Peyer's patch (tissue), 4 donors: ENCODE data around the gene GLT6D1. TPM values are rescaled to one million over a fixed set of nuclear protein-coding genes. Genes with fewer than 3 reads are reported as not detected.

Experiments
- DNase-seq, 3 donors: peaks; one replicate each; pipeline ENCODE4 v3.0.0-alpha.2; 2017 to 2019
- H3K27ac ChIP-seq, 4 donors: fragments of 200-600 bp; sonication (generic); one replicate each; pipeline ENCODE4 v1.5.1; 2016 to 2019
- H3K27me3 ChIP-seq, 2 donors: fragments of 200-600 bp; sonication (generic); one replicate each; pipeline ENCODE4 v1.5.1; 2019
- H3K36me3 ChIP-seq, 3 donors: fragments of 200-600 bp; sonication (generic); one replicate each; pipeline ENCODE4 v1.5.1; 2016 to 2019
- H3K4me1 ChIP-seq, 4 donors: fragments of 200-600 bp; sonication (generic); one replicate each; pipeline ENCODE4 v1.5.1; 2016 to 2019
- H3K4me3 ChIP-seq, 4 donors: fragments of 200-600 bp; sonication (generic); 1 replicate in 3 of 4; 2 replicates in 1 of 4; pipeline ENCODE4 v1.5.1; 2016 to 2019; ENCODE audit warnings: mild to moderate bottlenecking in 1 of 4
- H3K9me3 ChIP-seq, 4 donors: fragments of 200-600 bp; sonication (generic); one replicate each; pipeline ENCODE4 v1.5.1; 2016 to 2019; ENCODE audit warnings: mild to moderate bottlenecking in 1 of 4
- POLR2A ChIP-seq, 2 donors: fragments of 450-650 bp; IDR thresholded peaks; one replicate each; pipeline ENCODE4 v1.5.1; 2017; ENCODE audit warnings: antibody characterized with exemption in 2 of 2, mild to moderate bottlenecking in 2 of 2, moderate library complexity in 2 of 2
- total RNA-seq, 4 donors: library from RNA; depleted of rRNA; stranded (reverse); fragments of >200 nt; gene quantifications; one replicate each; pipeline ENCODE4 v1.1.0, GENCODE V29; 2016
- TF ChIP-seq, protein P1 (sequence below), 6 experiments: fragments of 450-650 bp in 4 of 6; fragments of 200-600 bp in 2 of 6; sonication (generic) in 1 of 6; IDR thresholded peaks; one replicate each; pipeline ENCODE4 v1.5.1; 2017 to 2019; ENCODE audit warnings: antibody characterized with exemption in 6 of 6, mild to moderate bottlenecking in 3 of 6, moderate library complexity in 1 of 6

GLT6D1 gene
- total RNA-seq, 4 donors from 2014 or later: not detected

DNA sequence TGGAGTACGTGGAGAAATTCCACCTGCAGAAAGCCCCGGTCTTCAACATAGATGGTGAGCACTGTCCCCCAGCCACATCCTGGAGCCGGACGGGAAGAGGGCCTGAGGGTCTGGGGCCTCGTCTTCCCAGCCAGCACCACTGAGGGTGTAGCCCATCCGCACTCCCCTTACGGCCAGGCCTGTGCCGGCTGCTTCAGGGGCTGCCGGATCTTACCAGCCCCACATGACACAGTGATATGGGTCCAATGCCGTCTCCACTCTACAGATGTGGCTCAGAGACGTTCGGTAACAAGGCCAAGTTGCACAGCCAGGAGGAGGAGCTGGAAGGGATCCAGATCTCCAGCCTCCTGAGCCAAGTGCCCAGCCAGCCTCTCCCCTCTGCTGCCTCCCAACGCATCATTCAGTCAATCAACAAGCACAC is 21.3 kb downstream of the GLT6D1 start:
- no peak for TF ChIP-seq POLR2A (IDR thresholded peaks at IDR 0.05)
- TF ChIP-seq, protein P1, sequence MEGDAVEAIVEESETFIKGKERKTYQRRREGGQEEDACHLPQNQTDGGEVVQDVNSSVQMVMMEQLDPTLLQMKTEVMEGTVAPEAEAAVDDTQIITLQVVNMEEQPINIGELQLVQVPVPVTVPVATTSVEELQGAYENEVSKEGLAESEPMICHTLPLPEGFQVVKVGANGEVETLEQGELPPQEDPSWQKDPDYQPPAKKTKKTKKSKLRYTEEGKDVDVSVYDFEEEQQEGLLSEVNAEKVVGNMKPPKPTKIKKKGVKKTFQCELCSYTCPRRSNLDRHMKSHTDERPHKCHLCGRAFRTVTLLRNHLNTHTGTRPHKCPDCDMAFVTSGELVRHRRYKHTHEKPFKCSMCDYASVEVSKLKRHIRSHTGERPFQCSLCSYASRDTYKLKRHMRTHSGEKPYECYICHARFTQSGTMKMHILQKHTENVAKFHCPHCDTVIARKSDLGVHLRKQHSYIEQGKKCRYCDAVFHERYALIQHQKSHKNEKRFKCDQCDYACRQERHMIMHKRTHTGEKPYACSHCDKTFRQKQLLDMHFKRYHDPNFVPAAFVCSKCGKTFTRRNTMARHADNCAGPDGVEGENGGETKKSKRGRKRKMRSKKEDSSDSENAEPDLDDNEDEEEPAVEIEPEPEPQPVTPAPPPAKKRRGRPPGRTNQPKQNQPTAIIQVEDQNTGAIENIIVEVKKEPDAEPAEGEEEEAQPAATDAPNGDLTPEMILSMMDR (IDR thresholded peaks at IDR 0.05): no peak
- H3K4me1 ChIP-seq: no peaks in the 10 kb centered on the region
- no peaks in the 10 kb centered on the region for H3K9me3 ChIP-seq
- no peaks in the 10 kb centered on the region for H3K36me3 ChIP-seq
- no peak overlapping the region for H3K4me3 ChIP-seq
- no peak for DNase-seq
- no peak overlapping the region for H3K27ac ChIP-seq
- H3K27me3 ChIP-seq: no peaks in the 10 kb centered on the region

DNA sequence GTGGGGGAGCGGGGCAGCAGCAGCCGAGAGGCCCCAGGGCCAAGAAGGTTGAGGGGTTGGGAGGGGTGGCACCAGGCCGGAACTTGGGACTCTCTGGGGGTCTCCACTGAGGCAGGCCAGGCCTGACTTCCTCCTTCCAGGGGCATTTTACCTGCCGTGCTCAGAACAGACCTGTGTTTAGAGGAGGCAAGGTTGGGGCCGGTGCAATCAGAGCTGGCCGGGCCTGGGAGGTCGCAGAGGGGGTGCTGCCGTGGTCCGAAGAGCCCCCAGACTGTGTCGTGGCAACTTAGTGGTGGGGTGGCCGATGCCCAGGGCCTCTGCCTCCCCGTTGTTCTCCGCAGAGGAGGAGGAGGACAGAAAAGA is 21.8 kb downstream of the GLT6D1 start:
- Histone ChIP-seq H3K27ac (no peak overlapping the region), H3K4me3 (no peak overlapping the region), H3K36me3 (no peaks in the 10 kb centered on the region), H3K4me1 (no peaks in the 10 kb centered on the region), H3K9me3 (no peaks in the 10 kb centered on the region), H3K27me3 (no peaks in the 10 kb centered on the region)
- DNase-seq: no peak
- TF ChIP-seq, protein P1 (IDR thresholded peaks at IDR 0.05): no peak
- TF ChIP-seq POLR2A (IDR thresholded peaks at IDR 0.05): no peak

DNA sequence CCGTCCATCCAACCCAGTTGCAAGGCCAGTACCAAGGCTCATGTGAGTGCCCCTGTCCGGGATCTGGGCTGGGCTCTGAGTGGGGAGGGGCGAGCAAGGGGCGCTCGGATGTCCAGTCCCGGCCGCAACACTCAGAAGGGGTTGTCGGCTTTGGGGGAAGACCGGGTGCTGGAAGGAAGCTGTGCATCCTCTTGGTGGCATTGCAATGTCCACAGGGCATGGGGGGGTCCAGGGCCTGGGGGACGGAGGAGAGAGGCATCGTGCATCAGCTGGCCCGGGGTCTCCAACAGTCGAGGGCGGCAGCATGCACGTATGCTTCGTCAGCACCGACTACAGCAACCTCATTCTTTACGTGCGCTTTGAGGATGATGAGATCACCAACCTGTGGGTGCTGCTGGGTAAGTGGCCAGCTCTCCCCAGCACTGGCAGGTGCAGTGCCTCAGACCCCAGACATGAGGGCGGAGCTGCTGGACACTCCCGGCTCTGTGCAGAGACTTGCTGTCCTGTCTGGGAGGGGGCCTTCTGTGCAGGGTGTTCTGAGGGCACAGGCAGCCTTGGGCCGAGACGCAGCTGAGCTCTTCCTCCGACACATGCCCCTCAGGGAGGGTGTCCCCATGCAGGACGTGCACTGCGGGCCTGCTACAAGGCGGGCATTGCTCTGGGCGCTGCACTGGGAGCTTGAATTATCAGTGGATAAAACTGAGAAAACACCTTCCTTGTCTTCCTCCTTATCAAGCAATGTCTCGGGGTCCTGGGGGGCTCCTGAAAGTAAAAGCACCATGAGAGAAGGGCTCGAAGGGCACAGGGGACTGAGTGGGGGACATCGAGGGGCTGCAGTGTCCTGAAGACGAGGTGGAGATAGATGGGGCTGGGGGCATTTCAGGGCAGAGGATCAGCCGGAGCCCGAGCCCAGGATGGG is 22.5 kb downstream of the GLT6D1 start:
- TF ChIP-seq, protein P1 (IDR thresholded peaks at IDR 0.05): no peak
- no peak for TF ChIP-seq POLR2A (IDR thresholded peaks at IDR 0.05)
- no peaks in the 10 kb centered on the region for H3K9me3 ChIP-seq
- DNase-seq: no peak
- no peak overlapping the region for H3K4me3 ChIP-seq
- no peaks in the 10 kb centered on the region for H3K36me3 ChIP-seq
- H3K4me1 ChIP-seq: no peaks in the 10 kb centered on the region
- H3K27ac ChIP-seq: no peak overlapping the region
- H3K27me3 ChIP-seq: no peaks in the 10 kb centered on the region

DNA sequence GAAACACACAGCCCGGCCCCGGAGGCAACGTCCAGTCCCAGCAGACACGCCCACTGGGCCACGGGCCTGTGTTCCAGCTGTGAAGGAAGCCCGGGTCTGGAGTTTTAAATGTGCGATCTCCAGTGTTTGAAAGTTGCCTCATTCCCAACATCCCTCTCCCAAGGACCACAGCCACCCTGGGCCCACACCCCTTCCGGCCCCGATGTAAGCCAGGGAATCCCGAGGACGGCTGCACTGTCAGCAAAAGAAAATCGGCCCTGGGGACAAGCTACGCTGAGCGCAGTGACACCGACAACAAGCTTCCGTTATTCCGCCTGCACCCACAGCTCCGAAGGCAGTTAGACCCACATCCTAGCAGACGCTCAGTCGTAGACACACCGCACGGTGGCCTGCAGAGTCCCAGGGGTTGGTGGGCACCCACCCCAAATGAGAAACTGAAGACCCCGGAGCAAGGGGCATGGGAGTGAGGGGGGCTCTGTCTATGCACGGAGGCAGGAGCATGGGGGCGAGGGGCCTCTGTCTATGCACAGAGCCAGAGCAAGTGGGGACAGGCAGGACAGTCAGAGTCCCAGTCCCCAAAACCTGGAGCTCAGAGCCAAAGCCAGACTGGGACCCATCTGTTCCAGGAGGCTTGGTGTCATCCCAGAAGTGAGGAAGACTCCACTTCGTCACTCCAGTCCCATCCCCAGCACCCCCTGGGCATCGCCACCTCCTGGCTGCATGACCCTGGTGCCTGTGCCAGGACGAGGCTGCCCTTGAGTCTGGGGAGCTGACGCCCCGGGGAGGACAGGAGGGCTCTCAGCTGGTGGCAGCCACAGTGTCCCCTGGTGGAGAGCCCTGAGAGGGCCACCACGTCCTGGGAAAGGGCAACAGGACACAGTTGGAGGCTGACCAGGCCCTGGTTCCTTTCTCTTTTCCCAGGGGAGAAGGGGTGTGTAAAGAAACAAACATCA is 23.4 kb downstream of the GLT6D1 start:
- Histone ChIP-seq H3K27ac (no peak overlapping the region), H3K4me3 (no peak overlapping the region), H3K27me3 (no peaks in the 10 kb centered on the region), H3K36me3 (no peaks in the 10 kb centered on the region), H3K4me1 (no peaks in the 10 kb centered on the region), H3K9me3 (no peaks in the 10 kb centered on the region)
- TF ChIP-seq POLR2A (IDR thresholded peaks at IDR 0.05): no peak
- TF ChIP-seq, protein P1 (IDR thresholded peaks at IDR 0.05): no peak
- DNase-seq: peak in 1 of 3 donors; percentile 11

DNA sequence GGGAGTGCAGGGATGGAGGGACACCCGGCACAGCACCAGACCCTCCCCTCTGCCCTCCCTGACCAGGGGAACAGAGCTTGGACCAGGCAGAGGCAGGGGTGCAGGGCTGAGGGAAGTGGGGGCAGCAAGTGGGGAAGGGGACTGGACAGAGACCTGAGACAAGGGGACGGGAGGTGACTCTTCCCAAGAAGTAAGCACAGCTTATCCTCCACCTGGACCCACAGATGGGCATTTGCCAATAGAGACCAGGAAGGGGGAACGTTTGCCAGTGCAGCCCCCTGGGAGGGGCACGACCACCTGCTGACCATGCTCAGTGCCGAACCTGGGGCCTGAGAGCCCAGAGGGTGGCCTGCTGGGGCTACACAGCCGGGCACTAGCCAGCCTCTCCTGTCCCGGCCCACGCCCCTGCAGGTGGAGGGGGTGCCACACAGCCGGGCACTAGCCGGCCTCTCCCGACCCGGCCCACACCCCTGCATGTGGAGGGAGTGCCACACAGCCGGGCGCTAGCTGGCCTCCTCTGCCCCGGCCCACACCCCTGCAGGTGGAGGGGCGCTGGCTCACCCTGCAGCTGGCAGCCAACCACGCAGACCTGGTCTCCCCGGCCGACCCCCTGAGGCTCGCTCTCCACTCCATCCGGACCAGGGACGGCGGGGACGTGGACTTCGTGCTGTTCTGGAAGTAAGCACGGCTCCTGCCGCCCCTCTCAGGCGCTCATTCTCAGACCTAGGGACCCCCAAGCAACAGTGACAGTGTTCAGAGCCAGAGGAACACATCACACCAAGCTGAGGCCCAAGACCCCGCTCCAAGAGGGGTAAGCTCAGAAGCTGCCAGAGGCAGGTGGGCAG is 24.3 kb downstream of the GLT6D1 start:
- TF ChIP-seq, protein P1 (IDR thresholded peaks at IDR 0.05): no peak
- no peak for TF ChIP-seq POLR2A (IDR thresholded peaks at IDR 0.05)
- H3K9me3 ChIP-seq: no peaks in the 10 kb centered on the region
- no peak overlapping the region for H3K4me3 ChIP-seq
- peak in 2 of 3 donors; percentile 9 to 34 for DNase-seq
- H3K27me3 ChIP-seq: no peaks in the 10 kb centered on the region
- H3K4me1 ChIP-seq: no peaks in the 10 kb centered on the region
- no peak overlapping the region for H3K27ac ChIP-seq
- H3K36me3 ChIP-seq: no peaks in the 10 kb centered on the region
